HEK293 (cell line): ENCODE measurements around the gene SUFU.

Experiments used
- CTCF ChIA-PET: fragments of 350-600 bp; formaldehyde crosslinking; extraction: SDS; loops from one replicate; lab custom pipeline; 2021; ENCODE audit warnings: antibody characterized with exemption; lab: Yijun Ruan, JAX
- POLR2A ChIA-PET: fragments of 300-600 bp; formaldehyde crosslinking; extraction: SDS; loops from one replicate; lab custom pipeline; 2020; ENCODE audit warnings: antibody characterized with exemption, inconsistent platforms; lab: Yijun Ruan, JAX
- H3K27ac ChIP-seq: fragments of 200-500 bp; sonication (Bioruptor generic); 2 replicates; pipeline ENCODE4 v1.5.1; 2014; ENCODE audit warnings: low read depth, low read length, control low read depth, inconsistent platforms; ENCODE audit errors: extremely low read depth
- H3K36me3 ChIP-seq, 2 experiments: fragments of 200-500 bp in 1 of 2; sonication (Bioruptor generic) in 1 of 2; 1 replicate in 1 of 2; 2 replicates in 1 of 2; pipeline ENCODE4 v1.5.1; 2014 to 2017; ENCODE audit warnings: inconsistent platforms in 2 of 2, low read length in 2 of 2; ENCODE audit not compliant: control insufficient read depth in 2 of 2, insufficient read depth in 1 of 2
- H3K4me1 ChIP-seq: fragments of 200-500 bp; sonication (Bioruptor generic); 2 replicates; pipeline ENCODE4 v1.5.1; 2014; ENCODE audit warnings: mild to moderate bottlenecking, low read length, inconsistent platforms; ENCODE audit not compliant: control insufficient read depth, insufficient read depth
- H3K4me3 ChIP-seq: 2 replicates; pipeline ENCODE4 v1.5.1; 2011; ENCODE audit warnings: low read depth, mild to moderate bottlenecking, control low read depth, low read length, moderate library complexity
- H3K9me3 ChIP-seq: fragments of 200-500 bp; sonication (Bioruptor generic); 2 replicates; pipeline ENCODE4 v1.5.1; 2014; ENCODE audit warnings: low read depth, low read length, inconsistent platforms; ENCODE audit not compliant: control insufficient read depth, insufficient read depth
- EGR2 ChIP-seq: fragments of 450-650 bp; formaldehyde crosslinking; IDR thresholded peaks from 2 replicates; pipeline ENCODE4 v1.5.1; 2016; ENCODE audit warnings: low read depth, missing biosample characterization, missing genetic modification characterization
- GLI4 ChIP-seq: fragments of 450-650 bp; formaldehyde crosslinking; IDR thresholded peaks from 2 replicates; pipeline ENCODE4 v1.5.1; 2016; ENCODE audit warnings: missing biosample characterization, missing genetic modification characterization
- HOXA7 ChIP-seq: sonication (generic); formaldehyde crosslinking; IDR thresholded peaks from 2 replicates; pipeline ENCODE4 v1.8.1; 2022; ENCODE audit warnings: missing genetic modification reagents, borderline replicate concordance
- IKZF3 ChIP-seq: fragments of 450-650 bp; IDR thresholded peaks from 2 replicates; pipeline ENCODE4 v1.5.0; 2018; ENCODE audit warnings: missing biosample characterization, mild to moderate bottlenecking, missing genetic modification characterization, moderate library complexity
- KLF1 ChIP-seq: fragments of 450-650 bp; formaldehyde crosslinking; IDR thresholded peaks from 2 replicates; pipeline ENCODE4 v1.5.1; 2016; ENCODE audit warnings: missing biosample characterization, missing genetic modification characterization
- OSR2 ChIP-seq: fragments of 450-650 bp; formaldehyde crosslinking; IDR thresholded peaks from 2 replicates; pipeline ENCODE4 v1.5.1; 2016; ENCODE audit warnings: missing biosample characterization, missing genetic modification characterization
- OVOL3 ChIP-seq: fragments of 450-650 bp; formaldehyde crosslinking; IDR thresholded peaks from 2 replicates; pipeline ENCODE4 v1.5.1; 2016; ENCODE audit warnings: missing biosample characterization, missing genetic modification characterization
- RBAK ChIP-seq: fragments of 450-650 bp; formaldehyde crosslinking; IDR thresholded peaks from 2 replicates; pipeline ENCODE4 v1.5.1; 2016; ENCODE audit warnings: missing biosample characterization, missing genetic modification characterization
- SETDB1 ChIP-seq: IDR thresholded peaks from one replicate; pipeline ENCODE4 v1.6.1; 2017; ENCODE audit warnings: mild to moderate bottlenecking, low read length, moderate library complexity, mixed read lengths; ENCODE audit not compliant: insufficient read length
- SP2 ChIP-seq: fragments of 450-650 bp; formaldehyde crosslinking; IDR thresholded peaks from 2 replicates; pipeline ENCODE4 v1.5.1; 2016; ENCODE audit warnings: missing biosample characterization, missing genetic modification characterization
- ZBTB20 ChIP-seq: fragments of 450-650 bp; formaldehyde crosslinking; IDR thresholded peaks from 2 replicates; pipeline ENCODE4 v1.5.1; 2016; ENCODE audit warnings: missing biosample characterization, missing genetic modification characterization
- ZFHX2 ChIP-seq: fragments of 450-650 bp; formaldehyde crosslinking; conservative IDR thresholded peaks from 2 replicates; pipeline ENCODE4 v1.5.1; 2016; ENCODE audit warnings: missing biosample characterization, missing genetic modification characterization
- ZNF132 ChIP-seq: fragments of 450-650 bp; formaldehyde crosslinking; IDR thresholded peaks from 2 replicates; pipeline ENCODE4 v1.5.1; 2017; ENCODE audit warnings: missing biosample characterization, missing genetic modification characterization, borderline replicate concordance
- ZNF146 ChIP-seq: fragments of 450-650 bp; formaldehyde crosslinking; IDR thresholded peaks from 2 replicates; pipeline ENCODE4 v1.5.1; 2016; ENCODE audit warnings: missing biosample characterization, missing genetic modification characterization
- ZNF19 ChIP-seq: fragments of 450-650 bp; formaldehyde crosslinking; IDR thresholded peaks from 2 replicates; pipeline ENCODE4; 2016; ENCODE audit warnings: missing biosample characterization, missing genetic modification characterization, low read depth
- ZNF324 ChIP-seq: fragments of 450-650 bp; formaldehyde crosslinking; IDR thresholded peaks from 2 replicates; pipeline ENCODE4 v1.5.1; 2016; ENCODE audit warnings: missing biosample characterization, missing genetic modification characterization
- ZNF354C ChIP-seq: fragments of 450-650 bp; formaldehyde crosslinking; IDR thresholded peaks from 2 replicates; pipeline ENCODE4 v1.5.1; 2016; ENCODE audit warnings: missing biosample characterization, missing genetic modification characterization, low read depth, borderline replicate concordance
- ZNF391 ChIP-seq: fragments of 450-650 bp; formaldehyde crosslinking; IDR thresholded peaks from 2 replicates; pipeline ENCODE4 v1.5.1; 2016; ENCODE audit warnings: low read depth, missing biosample characterization, missing genetic modification characterization, borderline replicate concordance
- ZNF529 ChIP-seq: fragments of 450-650 bp; formaldehyde crosslinking; IDR thresholded peaks from 2 replicates; pipeline ENCODE4 v1.5.1; 2017; ENCODE audit warnings: missing genetic modification characterization, missing biosample characterization; ENCODE audit not compliant: insufficient replicate concordance
- ZNF555 ChIP-seq: fragments of 450-650 bp; formaldehyde crosslinking; conservative IDR thresholded peaks from 2 replicates; pipeline ENCODE4 v1.5.1; 2017; ENCODE audit warnings: missing biosample characterization, mild to moderate bottlenecking, missing genetic modification characterization, inconsistent platforms
- ZNF600 ChIP-seq: fragments of 450-650 bp; formaldehyde crosslinking; IDR thresholded peaks from 2 replicates; pipeline ENCODE4 v1.5.1; 2016; ENCODE audit warnings: missing biosample characterization, missing genetic modification characterization
- ZNF626 ChIP-seq: fragments of 450-650 bp; sonication (Bioruptor Pico); formaldehyde crosslinking; IDR thresholded peaks from 2 replicates; pipeline ENCODE4 v1.5.1; 2018; ENCODE audit warnings: missing biosample characterization, missing genetic modification characterization, inconsistent platforms
- ZNF768 ChIP-seq: fragments of 450-650 bp; formaldehyde crosslinking; IDR thresholded peaks from 2 replicates; pipeline ENCODE4 v1.5.1; 2018; ENCODE audit warnings: missing biosample characterization, mild to moderate bottlenecking, missing genetic modification characterization
- ZNF776 ChIP-seq: fragments of 450-650 bp; formaldehyde crosslinking; IDR thresholded peaks from 2 replicates; pipeline ENCODE4 v1.5.0; 2017; ENCODE audit warnings: missing biosample characterization, missing genetic modification characterization, borderline replicate concordance
- ZSCAN23 ChIP-seq: fragments of 450-650 bp; formaldehyde crosslinking; IDR thresholded peaks from 2 replicates; pipeline ENCODE4 v1.5.1; 2016; ENCODE audit warnings: missing biosample characterization, missing genetic modification characterization
- TF ChIP-seq, protein P1 (sequence below): fragments of 450-650 bp; formaldehyde crosslinking; IDR thresholded peaks from 2 replicates; pipeline ENCODE4 v1.5.1; 2017; ENCODE audit warnings: missing biosample characterization, missing genetic modification characterization
- TF ChIP-seq, protein P2 (sequence below): fragments of 450-650 bp; formaldehyde crosslinking; IDR thresholded peaks from 2 replicates; pipeline ENCODE4 v1.5.1; 2017; ENCODE audit warnings: missing biosample characterization, missing genetic modification characterization
- TF ChIP-seq, protein P3 (sequence below): fragments of 450-650 bp; formaldehyde crosslinking; IDR thresholded peaks from 2 replicates; pipeline ENCODE4 v1.5.1; 2016; ENCODE audit warnings: missing biosample characterization, missing genetic modification characterization
- TF ChIP-seq, protein P4 (sequence below): fragments of 450-650 bp; formaldehyde crosslinking; IDR thresholded peaks from 2 replicates; pipeline ENCODE4 v1.5.1; 2016; ENCODE audit warnings: missing biosample characterization, missing genetic modification characterization

Gene SUFU

DNA sequence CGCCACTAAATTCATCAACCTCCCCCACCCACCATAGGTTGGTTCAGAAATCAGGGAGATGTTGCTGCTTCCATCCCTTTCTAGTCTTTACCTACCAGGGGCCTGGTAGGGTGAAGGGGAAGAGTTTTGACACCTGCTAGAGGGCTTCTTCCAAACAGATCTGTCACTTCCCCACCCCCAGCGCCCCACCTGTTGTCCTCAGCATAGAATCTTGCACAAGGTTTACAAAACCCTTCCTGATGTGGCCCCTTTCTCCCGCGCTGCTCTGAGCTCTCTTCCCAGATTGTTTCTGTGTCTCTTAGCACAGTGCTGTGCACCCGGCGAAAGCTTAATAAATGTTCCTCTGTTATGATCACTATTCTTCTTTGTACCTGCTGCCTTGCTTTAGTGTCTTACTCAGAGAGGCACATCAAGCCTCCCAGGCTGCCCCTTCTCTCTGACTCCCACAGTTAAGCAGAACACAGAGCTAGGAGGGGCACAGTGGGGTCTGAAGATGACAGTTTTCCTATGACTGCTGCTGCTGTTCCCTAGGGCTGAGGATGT lies 41.2 kb upstream of the SUFU start (continued):
- TF ChIP-seq ZNF600 (tag by site-specific recombination) = peak; percentile 14; the same call in 1 of the 2 replicates
- TF ChIP-seq SP2 (tag by site-specific recombination) = no peak
- TF ChIP-seq ZNF776 (tag by site-specific recombination) = no peak
- no peak for TF ChIP-seq ZNF768 (tag by site-specific recombination)
- TF ChIP-seq, protein P1, sequence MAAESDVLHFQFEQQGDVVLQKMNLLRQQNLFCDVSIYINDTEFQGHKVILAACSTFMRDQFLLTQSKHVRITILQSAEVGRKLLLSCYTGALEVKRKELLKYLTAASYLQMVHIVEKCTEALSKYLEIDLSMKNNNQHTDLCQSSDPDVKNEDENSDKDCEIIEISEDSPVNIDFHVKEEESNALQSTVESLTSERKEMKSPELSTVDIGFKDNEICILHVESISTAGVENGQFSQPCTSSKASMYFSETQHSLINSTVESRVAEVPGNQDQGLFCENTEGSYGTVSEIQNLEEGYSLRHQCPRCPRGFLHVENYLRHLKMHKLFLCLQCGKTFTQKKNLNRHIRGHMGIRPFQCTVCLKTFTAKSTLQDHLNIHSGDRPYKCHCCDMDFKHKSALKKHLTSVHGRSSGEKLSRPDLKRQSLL (tag by site-specific recombination) = no peak
- TF ChIP-seq ZNF132 (tag by site-specific recombination) = no peak
- TF ChIP-seq SETDB1 = no peak
- TF ChIP-seq, protein P2, sequence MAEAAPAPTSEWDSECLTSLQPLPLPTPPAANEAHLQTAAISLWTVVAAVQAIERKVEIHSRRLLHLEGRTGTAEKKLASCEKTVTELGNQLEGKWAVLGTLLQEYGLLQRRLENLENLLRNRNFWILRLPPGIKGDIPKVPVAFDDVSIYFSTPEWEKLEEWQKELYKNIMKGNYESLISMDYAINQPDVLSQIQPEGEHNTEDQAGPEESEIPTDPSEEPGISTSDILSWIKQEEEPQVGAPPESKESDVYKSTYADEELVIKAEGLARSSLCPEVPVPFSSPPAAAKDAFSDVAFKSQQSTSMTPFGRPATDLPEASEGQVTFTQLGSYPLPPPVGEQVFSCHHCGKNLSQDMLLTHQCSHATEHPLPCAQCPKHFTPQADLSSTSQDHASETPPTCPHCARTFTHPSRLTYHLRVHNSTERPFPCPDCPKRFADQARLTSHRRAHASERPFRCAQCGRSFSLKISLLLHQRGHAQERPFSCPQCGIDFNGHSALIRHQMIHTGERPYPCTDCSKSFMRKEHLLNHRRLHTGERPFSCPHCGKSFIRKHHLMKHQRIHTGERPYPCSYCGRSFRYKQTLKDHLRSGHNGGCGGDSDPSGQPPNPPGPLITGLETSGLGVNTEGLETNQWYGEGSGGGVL (tag by site-specific recombination) = no peak
- no peak for TF ChIP-seq ZNF354C
- TF ChIP-seq ZBTB20 (tag by site-specific recombination) = no peak
- no peak for TF ChIP-seq RBAK
- no peak for TF ChIP-seq OVOL3 (tag by site-specific recombination)
- TF ChIP-seq ZNF529 (tag by site-specific recombination) = no peak

DNA sequence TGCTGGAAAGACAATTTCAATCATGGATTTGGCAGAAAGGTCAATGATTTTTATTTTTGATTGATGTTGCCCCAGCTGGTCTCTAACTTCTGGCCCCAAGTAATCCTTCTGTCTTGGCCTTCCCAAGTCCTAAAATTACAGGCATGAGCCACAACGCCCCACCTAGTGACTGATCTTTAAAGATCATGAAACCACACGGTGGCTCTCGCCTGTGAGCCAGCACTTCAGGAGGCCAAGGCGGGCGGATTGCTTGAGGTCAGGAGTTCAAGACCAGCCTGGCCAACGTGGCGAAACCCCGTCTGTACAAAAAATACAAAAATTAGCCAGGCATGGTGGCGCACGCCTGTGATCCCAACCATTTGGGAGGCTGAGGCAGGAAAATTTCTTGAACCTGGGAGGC lies 39.8 kb upstream of the SUFU start:
- CTCF ChIA-PET = interaction anchor here (0.7 kb wide), 1 partner anchor 65 kb away, joined by 5 read pairs; no protein-coding TSS in a partner anchor
- TF ChIP-seq HOXA7 (CRISPR knock-in tag) (no peak), ZNF555 (no peak), OSR2 (no peak), ZNF19 (no peak), ZNF391 (tag by site-specific recombination) (no peak)
- TF ChIP-seq, protein P3, sequence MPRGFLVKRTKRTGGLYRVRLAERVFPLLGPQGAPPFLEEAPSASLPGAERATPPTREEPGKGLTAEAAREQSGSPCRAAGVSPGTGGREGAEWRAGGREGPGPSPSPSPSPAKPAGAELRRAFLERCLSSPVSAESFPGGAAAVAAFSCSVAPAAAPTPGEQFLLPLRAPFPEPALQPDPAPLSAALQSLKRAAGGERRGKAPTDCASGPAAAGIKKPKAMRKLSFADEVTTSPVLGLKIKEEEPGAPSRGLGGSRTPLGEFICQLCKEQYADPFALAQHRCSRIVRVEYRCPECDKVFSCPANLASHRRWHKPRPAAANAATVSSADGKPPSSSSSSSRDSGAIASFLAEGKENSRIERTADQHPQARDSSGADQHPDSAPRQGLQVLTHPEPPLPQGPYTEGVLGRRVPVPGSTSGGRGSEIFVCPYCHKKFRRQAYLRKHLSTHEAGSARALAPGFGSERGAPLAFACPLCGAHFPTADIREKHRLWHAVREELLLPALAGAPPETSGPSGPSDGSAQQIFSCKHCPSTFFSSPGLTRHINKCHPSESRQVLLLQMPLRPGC (tag by site-specific recombination) = no peak
- POLR2A ChIA-PET = no interaction called here
- Histone ChIP-seq H3K4me1 (0 out of 2 replicates have a peak, but pooled peaks cover 2% of the 10 kb centered on the region), H3K36me3 (peaks cover 0 to 6% of the 10 kb centered on the region in 2 experiments; a peak in 1 of 3 replicates), H3K27ac (no peak overlapping the region), H3K4me3 (no peak overlapping the region), H3K9me3 (no peaks in the 10 kb centered on the region)

DNA sequence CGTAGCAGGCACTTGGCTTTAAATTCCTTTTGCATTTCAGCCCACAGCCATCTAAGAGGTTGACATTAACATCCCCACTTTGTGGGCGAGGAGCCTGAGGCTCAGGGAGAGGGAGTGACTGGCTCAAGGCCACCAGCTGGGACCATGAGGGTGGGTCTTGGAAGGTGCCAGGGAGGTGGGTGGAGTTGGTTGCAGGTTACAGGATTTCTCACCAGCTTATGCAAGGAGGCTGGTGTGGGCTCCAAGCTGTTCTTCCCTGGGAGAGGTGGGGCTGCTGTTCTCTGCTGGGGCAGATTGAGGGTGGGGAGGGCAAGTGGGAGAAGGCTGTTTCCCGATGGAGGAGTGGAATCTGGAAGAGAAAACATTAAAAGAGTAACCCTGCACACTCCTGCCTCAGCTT lies 38.3 kb upstream of the SUFU start:
- CTCF ChIA-PET = no interaction called here
- no peak overlapping the region for H3K27ac ChIP-seq
- H3K36me3 ChIP-seq = peaks cover 0 to 16% of the 10 kb centered on the region in 2 experiments; a peak in 1 of 3 replicates
- H3K4me3 ChIP-seq = no peak overlapping the region
- POLR2A ChIA-PET = interaction anchor here (0.5 kb wide), 1 partner anchor 12 kb away, joined by 3 read pairs; no protein-coding TSS in a partner anchor
- H3K9me3 ChIP-seq = no peaks in the 10 kb centered on the region
- TF ChIP-seq IKZF3 (tag by site-specific recombination) (no peak), GLI4 (tag by site-specific recombination) (no peak), ZNF626 (no peak), ZNF324 (no peak), ZSCAN23 (tag by site-specific recombination) (no peak), ZFHX2 (tag by site-specific recombination) (peak; percentile 94), KLF1 (peak; percentile 96), EGR2 (peak; percentile 98), ZNF146 (tag by site-specific recombination) (no peak)
- TF ChIP-seq, protein P4, sequence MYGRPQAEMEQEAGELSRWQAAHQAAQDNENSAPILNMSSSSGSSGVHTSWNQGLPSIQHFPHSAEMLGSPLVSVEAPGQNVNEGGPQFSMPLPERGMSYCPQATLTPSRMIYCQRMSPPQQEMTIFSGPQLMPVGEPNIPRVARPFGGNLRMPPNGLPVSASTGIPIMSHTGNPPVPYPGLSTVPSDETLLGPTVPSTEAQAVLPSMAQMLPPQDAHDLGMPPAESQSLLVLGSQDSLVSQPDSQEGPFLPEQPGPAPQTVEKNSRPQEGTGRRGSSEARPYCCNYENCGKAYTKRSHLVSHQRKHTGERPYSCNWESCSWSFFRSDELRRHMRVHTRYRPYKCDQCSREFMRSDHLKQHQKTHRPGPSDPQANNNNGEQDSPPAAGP (tag by site-specific recombination) = peak; percentile 79
- TF ChIP-seq, all 188 proteins: peak for 4
- 0 out of 2 replicates have a peak, but pooled peaks cover 2% of the 10 kb centered on the region for H3K4me1 ChIP-seq
